Mesenchymal stem cell (in vitro differentiated cells and primary cell): ENCODE results near the gene HMBS.

Experiments
- DNase-seq: peaks from one replicate; pipeline ENCODE4 v3.0.0-alpha.2; 2013
- H2AFZ ChIP-seq: one replicate; pipeline ENCODE4 v1.6.1; 2013; ENCODE audit warnings: low read depth, mild to moderate bottlenecking, control low read depth, inconsistent platforms, low read length, moderate library complexity
- H2AK5ac ChIP-seq: 2 replicates; pipeline ENCODE4 v1.6.1; 2013; ENCODE audit warnings: low read length, moderate library complexity, mild to moderate bottlenecking, inconsistent platforms; ENCODE audit not compliant: severe bottlenecking
- H2BK120ac ChIP-seq: one replicate; pipeline ENCODE4 v1.6.1; 2013; ENCODE audit warnings: low read depth, mild to moderate bottlenecking, inconsistent platforms, low read length, moderate library complexity
- H2BK12ac ChIP-seq, 2 experiments: one replicate each; pipeline ENCODE4 v1.6.1; 2013; ENCODE audit warnings: inconsistent platforms in 2 of 2, low read length in 2 of 2, mild to moderate bottlenecking in 2 of 2, moderate library complexity in 2 of 2, control low read depth in 1 of 2
- H2BK15ac ChIP-seq: one replicate; pipeline ENCODE4 v1.6.1; 2013; ENCODE audit warnings: mild to moderate bottlenecking, low read depth, inconsistent platforms; ENCODE audit not compliant: poor library complexity, severe bottlenecking
- H2BK5ac ChIP-seq: 2 replicates; pipeline ENCODE4 v1.6.1; 2013; ENCODE audit warnings: low read depth, mild to moderate bottlenecking, low read length, control low read depth, inconsistent platforms; ENCODE audit not compliant: poor library complexity, severe bottlenecking
- H3K14ac ChIP-seq, 2 experiments: one replicate each; pipeline ENCODE4 v1.6.1; 2013; ENCODE audit warnings: inconsistent platforms in 2 of 2, low read length in 2 of 2, control low read depth in 1 of 2, mild to moderate bottlenecking in 1 of 2, moderate library complexity in 1 of 2
- H3K18ac ChIP-seq, 2 experiments: one replicate each; pipeline ENCODE4 v1.6.1; 2013; ENCODE audit warnings: inconsistent platforms in 2 of 2, low read length in 2 of 2, control low read depth in 1 of 2, low read depth in 1 of 2, mild to moderate bottlenecking in 1 of 2
- H3K23ac ChIP-seq, 2 experiments: one replicate each; pipeline ENCODE4 v1.6.1; 2013; ENCODE audit warnings: inconsistent platforms in 2 of 2, low read length in 2 of 2, mild to moderate bottlenecking in 2 of 2, moderate library complexity in 2 of 2, control low read depth in 1 of 2
- H3K27ac ChIP-seq: 2 replicates; pipeline ENCODE4 v1.5.1; 2013; ENCODE audit warnings: mild to moderate bottlenecking, moderate library complexity, low read length, control low read depth, inconsistent platforms; ENCODE audit not compliant: poor library complexity, severe bottlenecking
- H3K27me3 ChIP-seq, 2 experiments: 2 replicates each; pipeline versions ENCODE4 v1.6.1 to v1.7.0; 2013; ENCODE audit warnings: low read length in 2 of 2, mild to moderate bottlenecking in 2 of 2, moderate library complexity in 2 of 2, control low read depth in 1 of 2, inconsistent platforms in 1 of 2; ENCODE audit not compliant: control insufficient read depth in 1 of 2, insufficient read depth in 1 of 2
- H3K36me3 ChIP-seq, 2 experiments: 2 replicates each; pipeline versions ENCODE4 v1.6.1 to v1.7.0; 2013; ENCODE audit warnings: low read length in 2 of 2, control low read depth in 1 of 2, inconsistent platforms in 1 of 2, low read depth in 1 of 2, mild to moderate bottlenecking in 1 of 2; ENCODE audit not compliant: insufficient read depth in 2 of 2, control insufficient read depth in 1 of 2
- H3K4ac ChIP-seq, 2 experiments: one replicate each; pipeline ENCODE4 v1.6.1; 2013; ENCODE audit warnings: inconsistent platforms in 2 of 2, low read length in 2 of 2, mild to moderate bottlenecking in 2 of 2, moderate library complexity in 2 of 2, control low read depth in 1 of 2, low read depth in 1 of 2
- H3K4me1 ChIP-seq: 2 replicates; pipeline ENCODE4 v1.6.1; 2013; ENCODE audit warnings: low read depth, low read length, control low read depth; ENCODE audit not compliant: control insufficient read depth, insufficient read depth
- H3K4me2 ChIP-seq: 2 replicates; pipeline ENCODE4 v1.6.1; 2013; ENCODE audit warnings: low read length, mild to moderate bottlenecking, inconsistent platforms; ENCODE audit not compliant: poor library complexity, severe bottlenecking
- H3K4me3 ChIP-seq, 2 experiments: 2 replicates each; pipeline versions ENCODE4 v1.5.1 to v1.7.0; 2013; ENCODE audit warnings: low read length in 2 of 2, mild to moderate bottlenecking in 2 of 2, control low read depth in 1 of 2, low read depth in 1 of 2; ENCODE audit not compliant: insufficient read depth in 1 of 2
- H3K79me1 ChIP-seq: replicated peaks from 2 replicates; pipeline ENCODE4 v1.6.1; 2013; ENCODE audit warnings: mild to moderate bottlenecking, control low read depth, low read length, inconsistent platforms; ENCODE audit not compliant: poor library complexity, severe bottlenecking
- H3K9ac ChIP-seq: 2 replicates; pipeline ENCODE4 v1.7.0; 2013; ENCODE audit warnings: mild to moderate bottlenecking, low read length, moderate library complexity
- H3K9me3 ChIP-seq: 2 replicates; pipeline ENCODE4 v1.7.0; 2013; ENCODE audit warnings: mild to moderate bottlenecking, low read length; ENCODE audit not compliant: control insufficient read depth
- H4K8ac ChIP-seq: one replicate; pipeline ENCODE4 v1.6.1; 2013; ENCODE audit warnings: inconsistent platforms, mild to moderate bottlenecking, low read length, moderate library complexity
- H4K91ac ChIP-seq: one replicate; pipeline ENCODE4 v1.6.1; 2013; ENCODE audit warnings: mild to moderate bottlenecking, low read length, inconsistent platforms
- WGBS: methylation state at CpG from one replicate; pipeline ENCODE4 v1.1.7; 2013; ENCODE audit warnings: mixed read lengths; 5-methylcytosine and 5-hydroxymethylcytosine counted together

The HMBS gene

GRCh38 chr11:119088406-119088805 is 3.7 kb downstream of the HMBS start:
- Histone ChIP-seq H2AFZ (no peak overlapping the region), H2BK12ac (no peak overlapping the region), H3K18ac (no peak overlapping the region), H3K27ac (no peak overlapping the region), H2BK5ac (no peak overlapping the region), H3K9me3 (no peaks in the 10 kb centered on the region), H3K79me1 (peaks cover 18% of the 10 kb centered on the region), H3K14ac (no peak overlapping the region), H3K4me3 (no peak overlapping the region), H2BK120ac (no peak overlapping the region), H3K23ac (no peak overlapping the region), H3K9ac (no peak overlapping the region), H3K4ac (no peak overlapping the region), H4K91ac (no peak overlapping the region), H3K36me3 (peaks cover 29 to 44% of the 10 kb centered on the region in 2 experiments), H3K27me3 (no peaks in the 10 kb centered on the region), H3K4me1 (peaks cover 24% of the 10 kb centered on the region), H3K4me2 (no peak overlapping the region), H2BK15ac (no peak overlapping the region), H4K8ac (no peak overlapping the region), H2AK5ac (no peak overlapping the region)
- no peak for DNase-seq
- 95% methylated on average over 9 of the region's 9 CpGs for WGBS

GRCh38 chr11:119089319-119089718 is 4.6 kb downstream of the HMBS start:
- Histone ChIP-seq H3K4ac (no peak overlapping the region), H3K79me1 (peaks cover 18% of the 10 kb centered on the region), H3K4me2 (no peak overlapping the region), H3K23ac (no peak overlapping the region), H4K8ac (no peak overlapping the region), H2BK15ac (no peak overlapping the region), H3K27me3 (no peaks in the 10 kb centered on the region), H3K4me1 (peaks cover 23% of the 10 kb centered on the region), H3K4me3 (no peak overlapping the region), H2BK120ac (no peak overlapping the region), H3K9ac (no peak overlapping the region), H2BK5ac (no peak overlapping the region), H2AK5ac (no peak overlapping the region), H4K91ac (no peak overlapping the region), H3K14ac (no peak overlapping the region), H3K27ac (no peak overlapping the region), H3K18ac (no peak overlapping the region), H2AFZ (no peak overlapping the region), H2BK12ac (no peak overlapping the region), H3K9me3 (no peaks in the 10 kb centered on the region), H3K36me3 (peaks cover 29 to 45% of the 10 kb centered on the region in 2 experiments)
- WGBS, result 96% methylated on average over 1 of the region's 1 CpG
- DNase-seq, result no peak

- H2BK15ac ChIP-seq, result no peak overlapping the region
- H3K14ac ChIP-seq, result no peak overlapping the region
- H3K4me1 ChIP-seq, result peaks cover 19% of the 10 kb centered on the region
- no peak overlapping the region for H2AK5ac ChIP-seq
- H3K4me3 ChIP-seq, result no peak overlapping the region
- H3K18ac ChIP-seq, result no peak overlapping the region
- H2BK12ac ChIP-seq, result no peak overlapping the region
- H3K27ac ChIP-seq, result no peak overlapping the region
- no peaks in the 10 kb centered on the region for H3K27me3 ChIP-seq
- H3K79me1 ChIP-seq, result peaks cover 18% of the 10 kb centered on the region
- no peak overlapping the region for H3K4me2 ChIP-seq
- H2AFZ ChIP-seq, result no peak overlapping the region
- peak overlapping the region; percentile 36 for H3K9ac ChIP-seq
- WGBS, result 84% methylated on average over 7 of the region's 9 CpGs
- H4K8ac ChIP-seq, result peak overlapping the region; percentile 79
- H3K4ac ChIP-seq, result no peak overlapping the region
- no peak overlapping the region for H4K91ac ChIP-seq
- H3K23ac ChIP-seq, result peak overlapping the region in 1 of 2 experiments; percentile 63
- peak; percentile 9 for DNase-seq
- H3K36me3 ChIP-seq, result peaks cover 29 to 47% of the 10 kb centered on the region in 2 experiments
- no peaks in the 10 kb centered on the region for H3K9me3 ChIP-seq
- no peak overlapping the region for H2BK5ac ChIP-seq
- H2BK120ac ChIP-seq, result no peak overlapping the region
These were observed 6.5 kb downstream of the HMBS start for GRCh38 chr11:119091178-119091577.

GRCh38 chr11:119091966-119092879 is 7.5 kb downstream of the HMBS start:
- Histone ChIP-seq H3K18ac (no peak overlapping the region), H3K4ac (no peak overlapping the region), H3K4me1 (peaks cover 19% of the 10 kb centered on the region), H2BK120ac (no peak overlapping the region), H2AFZ (no peak overlapping the region), H2BK12ac (no peak overlapping the region), H3K27me3 (no peaks in the 10 kb centered on the region), H2BK5ac (no peak overlapping the region), H3K9ac (peak overlapping the region; percentile 89), H2BK15ac (no peak overlapping the region), H3K36me3 (peaks cover 36 to 57% of the 10 kb centered on the region in 2 experiments), H3K4me3 (no peak overlapping the region), H2AK5ac (no peak overlapping the region), H4K8ac (no peak overlapping the region), H3K23ac (no peak overlapping the region), H3K79me1 (peaks cover 19% of the 10 kb centered on the region), H3K4me2 (no peak overlapping the region), H4K91ac (no peak overlapping the region), H3K14ac (no peak overlapping the region), H3K9me3 (no peaks in the 10 kb centered on the region), H3K27ac (no peak overlapping the region)
- DNase-seq, result no peak
- WGBS, result 90% methylated on average over 13 of the region's 13 CpGs
